KOPT-K1 (cell line): ENCODE measurements around the gene CARM1.
"Not testable (repeated sequence)": the region's sequence is repeated elsewhere in the genome, so short reads cannot be mapped to it uniquely, and the experiment has no call there.

ENCODE experiments used
- H3K27ac ChIP-seq: fragments of 200-600 bp; sonication (generic); 2 replicates; pipeline ENCODE4 v1.5.1; 2016; ENCODE audit warnings: antibody characterized with exemption, mild to moderate bottlenecking, low read depth, low read length; ENCODE audit not compliant: poor library complexity, severe bottlenecking
- H3K36me3 ChIP-seq: fragments of 200-600 bp; sonication (generic); 2 replicates; pipeline ENCODE4 v1.5.1; 2017; ENCODE audit warnings: antibody characterized with exemption, mild to moderate bottlenecking, low read length, moderate library complexity; ENCODE audit not compliant: insufficient read depth
- H3K9me3 ChIP-seq: fragments of 200-600 bp; sonication (generic); 2 replicates; pipeline ENCODE4 v1.5.1; 2017; ENCODE audit warnings: antibody characterized with exemption, low read length, mild to moderate bottlenecking; ENCODE audit not compliant: insufficient read depth, poor library complexity, severe bottlenecking

Gene CARM1

GRCh38 chr19:10946958-10947657 is 75.8 kb downstream of the CARM1 start:
- no peaks in the 10 kb centered on the region for H3K9me3 ChIP-seq
- no peak overlapping the region for H3K27ac ChIP-seq
- no peaks in the 10 kb centered on the region for H3K36me3 ChIP-seq

DNA sequence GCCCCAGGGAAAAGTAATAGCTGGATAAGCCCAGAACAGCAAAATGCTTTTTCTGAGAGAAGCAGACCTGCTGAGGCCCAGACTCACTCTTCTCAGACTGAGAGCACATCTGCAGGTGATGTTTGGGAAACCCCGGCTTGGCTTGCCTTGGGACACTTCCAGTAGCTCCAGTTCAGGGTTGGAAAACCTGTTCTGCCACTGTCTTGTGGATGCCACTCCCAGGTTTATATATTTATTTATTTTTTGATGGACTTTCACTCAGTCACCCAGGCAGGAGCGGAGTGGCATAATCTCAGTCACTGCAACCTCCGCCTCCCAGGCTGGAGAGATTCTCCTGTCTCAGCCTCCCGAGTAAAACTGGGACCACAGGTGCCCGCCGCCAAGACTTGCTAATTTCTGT is 81.5 kb downstream of the CARM1 start:
- no peaks in the 10 kb centered on the region for H3K9me3 ChIP-seq
- H3K36me3 ChIP-seq = no peaks in the 10 kb centered on the region
- H3K27ac ChIP-seq = no peak overlapping the region

GRCh38 chr19:10959277-10959968 is 88.1 kb downstream of the CARM1 start:
- H3K9me3 ChIP-seq, H3K36me3 ChIP-seq: not testable (repeated sequence)
- peak overlapping the region; percentile 95 for H3K27ac ChIP-seq

GRCh38 chr19:10960314-10961072 is 89.1 kb downstream of the CARM1 start, which contains the start of gene SMARCA4:
SMARCA4 (plus strand) TSS chr19:10961030; CDS start chr19:10984152, 23,122 bp downstream.
- Histone ChIP-seq H3K36me3 (peaks cover 13% of the 10 kb centered on the region; the same call in 1 of the 2 replicates), H3K9me3 (no peaks in the 10 kb centered on the region), H3K27ac (peak within 1 kb of the TSS; percentile 95)

DNA sequence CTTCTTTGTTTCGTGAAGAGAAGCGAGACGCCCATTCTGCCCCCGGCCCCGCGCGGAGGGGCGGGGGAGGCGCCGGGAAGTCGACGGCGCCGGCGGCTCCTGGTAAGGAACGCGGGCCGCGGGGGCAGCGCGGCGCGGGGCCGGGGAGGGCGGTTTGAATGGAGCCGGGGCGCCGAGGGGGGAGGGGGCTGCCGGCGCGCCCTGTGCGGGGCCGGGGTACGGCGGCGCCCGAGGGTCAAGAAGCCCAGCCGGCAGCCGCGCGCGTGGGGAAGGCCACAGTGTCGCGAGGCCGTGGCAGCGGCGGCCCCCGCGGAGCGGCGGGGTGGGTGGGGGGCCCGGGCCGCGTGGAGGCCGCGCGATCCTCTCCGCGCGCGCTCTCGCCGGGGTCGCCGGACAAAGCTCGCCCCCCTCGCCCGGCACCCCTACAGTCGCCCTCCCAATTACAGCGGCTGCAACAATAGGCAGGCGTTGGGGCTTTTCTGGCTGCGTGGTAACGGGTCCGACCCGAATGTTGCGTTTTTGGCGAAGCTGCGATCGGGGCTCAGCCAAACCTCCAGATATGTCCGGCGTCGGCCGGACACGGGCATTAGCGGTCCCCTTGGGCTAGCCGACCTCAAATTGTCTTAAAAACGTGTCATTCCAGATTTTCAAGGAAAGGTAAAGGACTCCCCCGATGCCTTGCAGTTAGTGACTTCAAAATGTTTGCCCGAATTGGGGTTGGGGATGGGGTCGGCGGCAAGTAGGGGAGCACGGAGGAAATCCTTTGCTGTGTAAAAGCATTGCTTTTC is 89.9 kb downstream of the CARM1 start:
- H3K27ac ChIP-seq = peak overlapping the region; percentile 95
- peaks cover 13% of the 10 kb centered on the region; the same call in 1 of the 2 replicates for H3K36me3 ChIP-seq
- H3K9me3 ChIP-seq = no peaks in the 10 kb centered on the region

GRCh38 chr19:10962863-10963262 is 91.5 kb downstream of the CARM1 start:
- Histone ChIP-seq H3K36me3 (peaks cover 13% of the 10 kb centered on the region; the same call in 1 of the 2 replicates), H3K27ac (peak overlapping the region; percentile 95), H3K9me3 (no peaks in the 10 kb centered on the region)

DNA sequence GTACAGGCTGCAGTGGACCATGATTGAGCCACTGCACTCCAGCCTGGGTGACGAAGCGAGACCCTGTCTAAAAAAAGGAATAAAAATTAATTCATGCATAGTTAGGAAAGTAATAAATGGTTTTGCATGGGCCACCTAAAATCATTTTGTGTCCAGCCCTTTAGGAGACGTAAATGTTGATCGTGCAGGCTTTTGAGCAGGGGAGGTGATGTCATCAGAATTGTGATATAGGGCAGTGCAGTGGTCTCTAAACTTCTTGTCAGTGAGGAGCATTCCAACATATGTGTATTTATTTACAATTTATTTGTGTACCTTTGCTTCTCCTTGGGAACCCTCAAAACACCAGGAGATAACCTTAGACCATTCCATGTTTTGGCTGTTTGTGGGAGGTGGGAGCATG is 92.5 kb downstream of the CARM1 start:
- peak overlapping the region; percentile 95 for H3K27ac ChIP-seq
- peaks cover 13% of the 10 kb centered on the region; the same call in 1 of the 2 replicates for H3K36me3 ChIP-seq
- H3K9me3 ChIP-seq = no peaks in the 10 kb centered on the region

GRCh38 chr19:10964903-10965302 is 93.5 kb downstream of the CARM1 start:
- no peaks in the 10 kb centered on the region for H3K9me3 ChIP-seq
- peaks cover 13% of the 10 kb centered on the region; the same call in 1 of the 2 replicates for H3K36me3 ChIP-seq
- peak overlapping the region; percentile 21 for H3K27ac ChIP-seq

DNA sequence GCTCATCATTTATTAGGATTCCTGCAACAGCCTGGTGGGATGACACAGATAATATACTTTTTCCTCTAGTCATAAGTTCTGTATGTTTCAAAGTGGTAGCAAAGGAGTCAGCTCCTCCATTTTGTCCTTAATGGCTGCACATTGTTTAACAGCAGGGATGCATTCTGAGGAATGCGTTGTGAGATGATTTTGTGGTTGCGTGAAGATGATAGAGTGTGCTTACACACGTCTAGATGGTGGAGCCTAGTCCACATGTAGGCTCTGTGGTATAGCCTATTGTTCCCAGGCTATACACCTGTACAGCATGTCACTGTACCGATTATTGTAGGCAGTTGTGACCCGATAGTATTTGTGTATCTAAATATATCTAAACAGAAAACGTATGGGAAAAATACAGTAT is 94.0 kb downstream of the CARM1 start:
- peak overlapping the region; percentile 21 for H3K27ac ChIP-seq
- no peaks in the 10 kb centered on the region for H3K9me3 ChIP-seq
- peaks cover 13% of the 10 kb centered on the region; the same call in 1 of the 2 replicates for H3K36me3 ChIP-seq

- peaks cover 13% of the 10 kb centered on the region; the same call in 1 of the 2 replicates for H3K36me3 ChIP-seq
- H3K27ac ChIP-seq = peak overlapping the region; percentile 31
- H3K9me3 ChIP-seq = no peaks in the 10 kb centered on the region
Observed at GRCh38 chr19:10966809-10967208, 95.5 kb downstream of the CARM1 start.

GRCh38 chr19:10968527-10969135 is 97.3 kb downstream of the CARM1 start:
- Histone ChIP-seq H3K9me3 (no peaks in the 10 kb centered on the region), H3K27ac (peak overlapping the region; percentile 77), H3K36me3 (peaks cover 13% of the 10 kb centered on the region; the same call in 1 of the 2 replicates)

GRCh38 chr19:10971107-10971726 is 99.9 kb downstream of the CARM1 start:
- Histone ChIP-seq H3K36me3 (0 out of 2 replicates have a peak, but pooled peaks cover 4% of the 10 kb centered on the region), H3K9me3 (no peaks in the 10 kb centered on the region), H3K27ac (no peak overlapping the region)
